Fibroblast of villous mesenchyme (primary cell): Measurements from ENCODE around the gene ACAT1. TPM values are rescaled to one million over a fixed set of nuclear protein-coding genes. Genes with fewer than 3 reads are reported as not detected.
"Not testable (repeated sequence)": the region's sequence is repeated elsewhere in the genome, so short reads cannot be mapped to it uniquely, and the experiment has no call there.

Source experiments
- DNase-seq: peaks from one replicate; pipeline ENCODE4 v3.0.0-alpha.2; 2010; ENCODE audit warnings: low read depth
- H3K4me3 ChIP-seq: 2 replicates; pipeline ENCODE4 v1.5.1; 2011; ENCODE audit warnings: low read depth, mild to moderate bottlenecking, low read length
- total RNA-seq: library from RNA; depleted of rRNA; stranded (reverse); fragments of >200 nt; gene quantifications from 2 replicates; pipeline ENCODE4 v1.2.3, GENCODE V29; 2012
- TF ChIP-seq, protein P1 (sequence below): IDR thresholded peaks from 2 replicates; pipeline ENCODE4 v1.5.1; 2012; ENCODE audit warnings: low read depth, mild to moderate bottlenecking, low read length; ENCODE audit not compliant: insufficient read depth

The ACAT1 gene
- total RNA-seq, 1 donor, result 75.1 TPM

- no peak for DNase-seq
- TF ChIP-seq, protein P1, sequence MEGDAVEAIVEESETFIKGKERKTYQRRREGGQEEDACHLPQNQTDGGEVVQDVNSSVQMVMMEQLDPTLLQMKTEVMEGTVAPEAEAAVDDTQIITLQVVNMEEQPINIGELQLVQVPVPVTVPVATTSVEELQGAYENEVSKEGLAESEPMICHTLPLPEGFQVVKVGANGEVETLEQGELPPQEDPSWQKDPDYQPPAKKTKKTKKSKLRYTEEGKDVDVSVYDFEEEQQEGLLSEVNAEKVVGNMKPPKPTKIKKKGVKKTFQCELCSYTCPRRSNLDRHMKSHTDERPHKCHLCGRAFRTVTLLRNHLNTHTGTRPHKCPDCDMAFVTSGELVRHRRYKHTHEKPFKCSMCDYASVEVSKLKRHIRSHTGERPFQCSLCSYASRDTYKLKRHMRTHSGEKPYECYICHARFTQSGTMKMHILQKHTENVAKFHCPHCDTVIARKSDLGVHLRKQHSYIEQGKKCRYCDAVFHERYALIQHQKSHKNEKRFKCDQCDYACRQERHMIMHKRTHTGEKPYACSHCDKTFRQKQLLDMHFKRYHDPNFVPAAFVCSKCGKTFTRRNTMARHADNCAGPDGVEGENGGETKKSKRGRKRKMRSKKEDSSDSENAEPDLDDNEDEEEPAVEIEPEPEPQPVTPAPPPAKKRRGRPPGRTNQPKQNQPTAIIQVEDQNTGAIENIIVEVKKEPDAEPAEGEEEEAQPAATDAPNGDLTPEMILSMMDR, result no peak
- no peak overlapping the region for H3K4me3 ChIP-seq
Observed at GRCh38 chr11:108125096-108125495, 3.7 kb downstream of the ACAT1 start.

DNA sequence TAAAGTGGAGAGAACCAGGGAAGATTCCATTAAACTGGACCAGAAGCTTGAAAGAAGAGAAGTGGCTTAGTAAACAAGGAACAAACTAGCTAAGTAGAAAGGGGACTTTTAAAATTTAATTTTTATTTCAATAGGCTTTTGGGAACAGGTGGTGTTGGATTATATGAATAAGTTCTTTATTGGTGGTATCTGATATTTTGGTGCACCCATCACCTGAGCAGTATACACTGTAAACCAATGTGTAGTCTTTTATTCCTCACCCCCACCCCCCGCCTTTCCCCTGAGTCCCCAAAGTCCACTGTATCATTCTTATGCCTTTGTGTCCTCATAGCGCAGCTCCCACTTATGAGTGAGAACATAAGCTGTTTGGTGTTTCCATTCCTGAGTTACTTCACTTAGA is 7.4 kb downstream of the ACAT1 start:
- no peak overlapping the region for H3K4me3 ChIP-seq
- TF ChIP-seq, protein P1, result no peak
- DNase-seq, result no peak

GRCh38 chr11:108131993-108132392 is 10.6 kb downstream of the ACAT1 start:
- H3K4me3 ChIP-seq, result no peak overlapping the region
- TF ChIP-seq, protein P1, result no peak
- peak; percentile 3 for DNase-seq

DNA sequence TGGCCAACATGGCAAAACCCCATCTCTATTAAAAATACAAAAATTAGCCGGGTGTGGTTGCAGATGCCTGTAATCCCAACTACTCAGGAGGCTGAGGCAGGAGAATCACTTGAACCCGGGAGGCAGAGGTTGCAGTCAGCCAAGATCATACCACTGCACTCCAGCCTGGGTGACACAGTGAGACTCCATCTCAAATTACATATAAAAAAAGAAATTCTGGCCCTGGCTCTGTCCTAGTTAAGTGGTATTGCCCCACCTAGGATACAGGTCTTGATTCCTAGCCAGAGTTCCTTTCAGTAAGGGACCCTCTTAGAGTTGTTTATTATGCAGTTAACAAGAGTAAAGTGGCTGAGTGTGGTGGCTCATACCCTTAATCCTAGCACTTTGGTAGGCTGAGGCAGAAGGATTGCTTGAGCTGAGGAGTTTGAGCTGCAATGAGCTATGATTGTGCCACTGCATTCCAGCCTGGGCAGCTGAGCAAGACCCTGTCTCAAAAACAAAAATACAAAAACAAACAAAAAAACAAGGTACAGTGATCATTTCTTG is 11.7 kb downstream of the ACAT1 start:
- not testable (repeated sequence) for H3K4me3 ChIP-seq, DNase-seq

DNA sequence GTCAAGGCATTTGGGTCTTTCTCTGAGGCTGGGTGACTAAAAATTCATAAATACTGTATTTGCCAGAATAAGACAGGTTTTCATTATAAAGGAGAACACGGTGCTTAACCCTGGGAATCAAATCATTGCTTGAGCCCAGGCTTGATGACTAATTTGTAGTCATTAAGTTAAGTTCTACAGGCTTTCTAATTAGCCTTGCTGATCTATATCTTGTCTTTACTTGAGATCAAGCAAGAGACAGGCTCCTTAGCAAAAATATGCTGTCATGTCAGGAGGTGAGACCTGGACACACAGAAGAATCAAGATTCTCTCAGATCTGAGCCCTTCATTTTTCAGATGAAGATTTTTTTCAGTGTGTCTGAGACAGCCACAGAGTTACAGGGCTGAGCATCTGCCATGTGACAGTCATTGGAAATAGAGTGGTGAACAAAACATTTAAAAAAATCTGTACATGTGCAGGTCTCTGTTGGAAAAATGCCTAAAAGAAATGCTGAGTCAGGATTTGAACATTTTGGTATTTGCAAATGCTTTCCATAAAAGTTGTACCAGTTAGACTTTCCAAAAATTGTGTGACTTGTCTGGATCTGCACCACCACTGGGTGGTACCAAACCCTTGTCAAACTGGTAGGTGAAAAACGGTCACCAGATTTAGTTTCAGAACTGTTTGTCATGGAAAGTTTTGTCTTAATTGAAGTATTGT is 14.6 kb downstream of the ACAT1 start:
- peak; percentile 31 for DNase-seq
- no peak overlapping the region for H3K4me3 ChIP-seq
- TF ChIP-seq, protein P1, result peak; percentile 34

GRCh38 chr11:108137212-108137611 is 15.8 kb downstream of the ACAT1 start:
- H3K4me3 ChIP-seq, result no peak overlapping the region
- TF ChIP-seq, protein P1, result no peak
- DNase-seq, result no peak

GRCh38 chr11:108142304-108142703 is 20.9 kb downstream of the ACAT1 start:
- no peak for DNase-seq
- TF ChIP-seq, protein P1, result no peak
- H3K4me3 ChIP-seq, result no peak overlapping the region
